T-helper 2 cell treated with Interferon-gamma antibody and Interleukin-4, amounts not matched to agents 100 ng/mL and 5 ng/mL, for 36 hours (primary cell): ENCODE data around the gene SSH3. TPM values are rescaled to one million over a fixed set of nuclear protein-coding genes. Genes with fewer than 3 reads are reported as not detected.
"Not testable (repeated sequence)": the region's sequence is repeated elsewhere in the genome, so short reads cannot be mapped to it uniquely, and the experiment has no call there.

ENCODE experiments used
- intact Hi-C: fragments of 100-400 bp; cut with micrococcal nuclease; formaldehyde crosslinking; loops from one replicate; pipeline ENCODE4 v1.15.1; 2023
- total RNA-seq: library from RNA; stranded (reverse); gene quantifications from 2 replicates; pipeline ENCODE4 v1.2.3, GENCODE V29; 2022

SSH3 gene
- total RNA-seq = 9.7 and 14.2 TPM in 2 replicates

GRCh38 chr11:67303132-67303834, at the start of gene SSH3:
Gene SSH3 (plus strand): TSS chr11:67303530. CDS start chr11:67303626, 96 bp downstream.
- intact Hi-C loops = loop anchor here (1.0 to 2.0 kb wide), 2 partner anchors 14 to 37 kb away; partner anchors contain the start of gene GRK2

GRCh38 chr11:67253872-67254624, 49.3 kb upstream of the SSH3 start:
- intact Hi-C loops = no loop called here

GRCh38 chr11:67254798-67255197, 48.5 kb upstream of the SSH3 start:
- intact Hi-C loops = no loop called here

GRCh38 chr11:67255353-67255752, 48.0 kb upstream of the SSH3 start:
- intact Hi-C loops = no loop called here

- intact Hi-C loops = no loop called here
Measured at GRCh38 chr11:67255864-67256263, 47.5 kb upstream of the SSH3 start.

GRCh38 chr11:67256477-67257135, 46.7 kb upstream of the SSH3 start:
- intact Hi-C loops = no loop called here

GRCh38 chr11:67260406-67260805, 42.9 kb upstream of the SSH3 start:
- intact Hi-C loops = no loop called here

- intact Hi-C loops = not testable (repeated sequence)
Measured at GRCh38 chr11:67260885-67261639, 42.3 kb upstream of the SSH3 start.

- intact Hi-C loops = no loop called here
Measured at GRCh38 chr11:67261640-67261945, 41.7 kb upstream of the SSH3 start.

- intact Hi-C loops = loop anchor here (1.0 to 2.0 kb wide), 3 partner anchors 21 to 121 kb away; no protein-coding TSS in a partner anchor
Measured at GRCh38 chr11:67261946-67262681, 41.2 kb upstream of the SSH3 start.

- intact Hi-C loops = loop anchor here (1.0 to 2.0 kb wide), 3 partner anchors 22 to 120 kb away; no protein-coding TSS in a partner anchor
Measured at GRCh38 chr11:67262731-67263675, 40.3 kb upstream of the SSH3 start.

GRCh38 chr11:67264260-67264659, 39.1 kb upstream of the SSH3 start:
- intact Hi-C loops = no loop called here

- intact Hi-C loops = no loop called here
Measured at GRCh38 chr11:67264877-67265632, 38.3 kb upstream of the SSH3 start.

GRCh38 chr11:67265633-67266448, 37.5 kb upstream of the SSH3 start:
- intact Hi-C loops = loop anchor here (1.0 kb wide), 2 partner anchors 37 to 51 kb away; partner anchors contain the start of gene SSH3

- intact Hi-C loops = loop anchor here (1.0 kb wide), 2 partner anchors 37 to 51 kb away; partner anchors contain the start of gene SSH3
Measured at GRCh38 chr11:67266449-67267187, 36.7 kb upstream of the SSH3 start, which contains the start of gene GRK2. Gene GRK2 (plus strand): TSS chr11:67266473. CDS start chr11:67266700, 227 bp downstream.

- intact Hi-C loops = loop anchor here (1.0 kb wide), 2 partner anchors 10 to 21 kb away; no protein-coding TSS in a partner anchor
Measured at GRCh38 chr11:67267188-67268080, 35.9 kb upstream of the SSH3 start.
